ENCODE results near the gene PPP2R3B. TPM values are rescaled to one million over a fixed set of nuclear protein-coding genes. Genes with fewer than 3 reads are reported as not detected.
"Not testable (repeated sequence)": the region's sequence is repeated elsewhere in the genome, so short reads cannot be mapped to it uniquely, and the experiment has no call there.

PPP2R3B gene
- total RNA-seq, 1 donor from 2014 or later = 35.4 TPM

DNA sequence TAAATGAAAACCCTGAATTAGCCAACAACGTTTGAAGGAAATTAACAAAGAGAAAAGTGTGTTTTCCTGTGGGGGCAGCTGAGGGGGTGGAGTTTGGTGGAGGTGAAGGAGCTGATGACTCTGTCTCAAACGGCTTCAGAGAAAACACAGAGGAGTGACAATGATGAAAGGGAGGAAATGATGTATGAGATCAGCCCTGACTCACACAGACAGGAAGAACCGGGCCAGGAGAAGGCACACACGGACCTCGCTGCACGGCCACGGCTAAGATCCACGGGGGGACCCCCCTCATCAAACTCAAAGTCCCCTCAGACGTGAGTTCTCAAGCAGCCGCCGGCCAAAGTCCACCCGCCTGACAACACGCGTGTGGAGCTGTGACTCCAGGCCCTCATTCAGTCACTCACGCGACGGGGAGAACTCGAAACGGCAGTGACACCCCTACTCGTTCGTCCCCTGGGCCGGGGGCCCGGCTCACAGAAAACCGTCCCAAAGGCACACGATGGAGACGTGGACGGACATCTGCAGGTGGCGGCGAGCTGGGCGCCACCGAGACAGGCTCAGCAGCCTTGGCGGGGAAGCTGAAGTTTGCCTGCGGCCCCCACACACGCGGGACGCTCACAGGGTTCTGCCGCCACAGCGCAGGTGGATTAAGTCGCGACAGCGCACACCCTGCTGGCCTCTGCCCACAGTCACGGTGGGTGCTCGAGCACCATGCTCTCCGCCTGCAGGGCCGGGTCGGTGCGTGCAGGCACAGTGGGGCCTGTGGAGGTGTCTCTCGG lies 28.8 kb downstream of the PPP2R3B start:
- DNase-seq (ENCODE audit: low spot score) = no peak
- ATAC-seq = no peak
- intact Hi-C loops (cut with DNase I) = no loop called here

DNA sequence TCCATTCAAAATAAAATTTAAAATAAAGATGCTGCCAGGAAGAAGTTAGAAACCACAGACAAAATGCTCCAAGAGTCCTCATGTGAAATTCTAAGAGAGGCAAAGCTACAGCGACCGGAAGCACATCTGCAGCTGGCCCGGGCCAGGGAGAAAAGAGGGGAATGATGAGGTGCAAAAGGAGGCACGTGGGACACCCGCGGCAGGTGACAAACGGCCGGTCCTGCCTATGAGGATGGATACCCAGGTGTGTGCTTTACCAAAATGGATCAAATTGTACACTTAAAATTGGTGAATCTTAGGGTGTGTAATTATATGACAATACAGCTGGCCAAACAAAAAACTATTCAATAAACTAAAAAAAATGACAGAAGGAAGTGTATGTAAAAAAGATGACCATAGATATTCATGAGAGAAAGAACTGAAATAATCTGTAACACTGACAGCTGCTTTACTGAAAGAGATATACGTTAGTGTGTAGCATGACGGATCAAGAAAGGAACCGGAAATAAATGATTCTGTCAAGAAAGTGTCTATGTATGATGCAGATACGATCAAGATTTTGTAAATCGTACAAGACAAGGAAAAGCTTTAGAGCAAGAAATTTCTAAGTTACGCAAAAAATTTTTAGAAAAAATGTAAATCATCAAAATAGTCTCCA lies 29.5 kb downstream of the PPP2R3B start:
- ATAC-seq (no peak), DNase-seq (ENCODE audit: low spot score) (no peak)
- intact Hi-C loops (cut with DNase I) = no loop called here

DNA sequence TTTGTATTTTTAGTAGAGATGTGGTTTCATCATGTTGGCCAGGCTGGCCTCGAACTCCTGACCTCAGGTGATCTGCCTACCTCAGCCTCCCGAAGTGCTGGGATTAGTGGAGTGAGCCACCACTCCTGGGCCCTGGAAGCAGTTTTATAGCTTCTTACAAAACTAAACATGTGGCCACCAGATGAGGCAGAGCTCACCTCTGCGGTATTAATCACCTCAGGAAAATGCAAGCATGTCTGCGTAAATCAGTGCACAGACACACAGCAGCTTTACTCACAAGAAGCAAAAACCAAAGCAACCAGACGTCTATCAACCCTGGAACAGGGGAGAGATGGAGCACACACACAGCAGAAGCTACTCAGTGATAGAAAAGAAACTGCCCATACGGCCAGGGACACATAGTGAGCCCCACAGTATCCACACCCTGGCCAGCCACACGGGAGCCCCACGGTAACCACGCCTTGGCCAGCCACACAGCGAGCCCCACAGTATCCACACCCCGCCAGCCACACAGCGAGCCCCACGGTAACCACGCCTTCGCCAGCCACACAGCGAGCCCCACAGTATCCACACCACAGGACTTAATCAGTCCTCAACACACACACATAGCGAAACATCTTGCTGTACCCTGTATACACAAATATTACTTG lies 30.2 kb downstream of the PPP2R3B start:
- DNase-seq (ENCODE audit: low spot score) (no peak), ATAC-seq (no peak)
- intact Hi-C loops (cut with DNase I) = no loop called here

DNA sequence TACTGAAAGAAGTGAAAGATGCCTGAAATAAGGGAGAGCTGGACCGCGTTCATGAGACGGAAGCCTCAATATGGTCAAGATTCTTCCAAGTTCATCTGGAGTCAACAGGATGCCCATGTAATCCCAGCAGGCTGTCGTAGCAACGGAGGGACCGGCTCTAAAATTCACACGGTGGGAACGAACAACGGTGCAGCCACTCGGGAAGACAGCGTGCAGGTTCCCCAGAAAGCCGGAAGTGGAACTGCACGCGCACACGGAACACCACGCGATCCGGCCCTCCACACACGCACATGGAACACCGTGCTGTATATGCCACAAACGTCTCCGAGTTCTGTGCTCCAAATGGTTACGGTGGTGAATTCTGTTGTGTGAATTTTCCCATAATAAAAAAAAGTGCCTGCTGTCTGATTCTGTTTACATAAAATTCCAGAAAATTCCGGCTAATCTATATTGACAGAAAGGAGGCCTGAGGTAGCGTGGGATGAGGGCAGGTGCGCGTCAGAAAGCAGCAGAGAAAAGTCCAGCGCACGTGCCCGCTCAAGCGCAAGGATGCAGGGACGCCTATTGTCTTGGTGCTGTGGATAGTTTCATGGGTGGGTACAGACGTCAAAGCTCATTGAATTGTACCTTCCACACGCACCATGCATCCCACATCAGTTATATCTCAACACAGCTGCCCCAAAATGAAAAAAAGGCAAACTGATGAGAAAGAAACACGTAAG lies 31.2 kb downstream of the PPP2R3B start:
- no peak for ATAC-seq
- no peak for DNase-seq (ENCODE audit: low spot score)
- intact Hi-C loops (cut with DNase I) = no loop called here

DNA sequence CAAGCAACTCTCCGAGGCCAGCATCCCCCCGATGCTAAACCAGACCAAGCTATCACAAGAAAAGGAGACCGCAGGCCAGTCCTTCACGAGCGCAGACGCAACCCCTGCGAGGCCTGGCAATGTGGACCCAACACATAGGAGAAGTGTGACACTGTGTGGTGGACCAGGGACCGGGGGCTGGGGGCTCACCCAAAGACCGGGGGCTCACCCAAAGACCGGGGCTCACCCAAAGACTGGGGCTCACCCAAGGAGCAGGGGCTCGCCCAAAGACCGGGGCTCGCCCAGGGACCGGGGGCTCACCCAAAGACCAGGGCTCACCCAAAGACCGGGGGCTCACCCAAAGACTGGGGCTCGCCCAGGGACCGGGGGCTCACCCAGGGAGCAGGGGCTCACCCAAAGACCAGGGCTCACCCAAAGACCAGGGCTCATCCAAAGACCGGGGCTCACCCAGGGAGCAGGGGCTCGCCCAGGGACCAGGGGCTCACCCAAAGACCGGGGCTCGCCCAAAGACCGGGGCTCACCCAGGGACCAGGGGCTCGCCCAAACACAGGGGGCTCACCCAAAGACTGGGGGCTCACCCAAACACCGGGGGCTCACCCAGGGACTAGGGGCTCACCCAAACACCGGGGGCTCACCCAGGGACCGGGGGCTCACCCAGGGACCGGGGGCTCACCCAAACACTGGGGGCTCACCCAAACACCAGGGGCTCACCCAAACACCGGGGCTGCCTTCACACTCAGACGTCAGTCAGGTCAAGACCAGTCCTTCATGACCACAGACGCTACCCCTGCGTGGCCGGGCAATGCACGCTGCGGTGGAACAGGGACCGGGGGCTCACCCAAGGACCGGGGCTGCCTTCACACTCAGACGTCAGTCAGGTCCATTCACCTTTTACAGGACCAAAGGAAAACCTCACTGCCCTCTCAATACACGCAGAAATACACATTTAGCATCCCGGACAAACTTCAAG lies 32.9 kb downstream of the PPP2R3B start:
- DNase-seq (ENCODE audit: low spot score) (no peak), ATAC-seq (no peak)
- intact Hi-C loops (cut with DNase I) = no loop called here

DNA sequence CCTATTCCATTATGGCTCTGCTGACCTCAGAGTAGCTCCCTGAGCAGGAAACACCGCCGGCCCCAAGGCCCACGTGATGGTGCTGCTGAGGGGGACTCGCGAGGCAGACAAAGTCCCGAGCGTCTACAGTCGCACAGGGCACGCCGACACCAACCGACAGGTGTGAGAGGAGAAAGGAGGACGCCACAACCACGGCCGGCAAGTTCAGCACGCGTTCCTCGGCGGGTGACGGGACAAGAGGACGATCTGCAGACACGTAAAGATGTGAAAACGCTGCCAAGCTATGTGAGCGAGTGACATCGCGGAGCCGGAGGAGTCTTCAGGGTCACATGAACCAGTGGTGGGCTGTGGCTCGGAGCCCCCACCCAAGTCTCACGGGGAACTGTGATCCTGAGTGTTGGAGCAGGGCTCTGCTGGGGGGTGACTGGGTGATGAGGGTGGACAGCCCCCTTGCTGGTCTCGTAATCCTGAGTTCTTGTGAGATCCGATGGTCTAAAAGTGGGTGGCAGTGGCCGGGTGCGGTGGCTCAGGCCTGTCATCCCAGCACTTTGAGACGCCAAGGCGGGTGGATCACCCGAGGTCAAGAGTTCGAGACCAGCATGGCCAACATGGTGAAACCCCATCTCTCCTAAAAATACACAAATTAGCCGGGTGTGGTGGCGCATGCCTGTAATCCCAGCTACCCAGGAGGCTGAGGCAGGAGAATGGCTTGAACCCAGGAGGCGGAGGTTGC lies 34.0 kb downstream of the PPP2R3B start:
- intact Hi-C loops (cut with DNase I) = no loop called here
- DNase-seq (ENCODE audit: low spot score) (no peak), ATAC-seq (no peak)

DNA sequence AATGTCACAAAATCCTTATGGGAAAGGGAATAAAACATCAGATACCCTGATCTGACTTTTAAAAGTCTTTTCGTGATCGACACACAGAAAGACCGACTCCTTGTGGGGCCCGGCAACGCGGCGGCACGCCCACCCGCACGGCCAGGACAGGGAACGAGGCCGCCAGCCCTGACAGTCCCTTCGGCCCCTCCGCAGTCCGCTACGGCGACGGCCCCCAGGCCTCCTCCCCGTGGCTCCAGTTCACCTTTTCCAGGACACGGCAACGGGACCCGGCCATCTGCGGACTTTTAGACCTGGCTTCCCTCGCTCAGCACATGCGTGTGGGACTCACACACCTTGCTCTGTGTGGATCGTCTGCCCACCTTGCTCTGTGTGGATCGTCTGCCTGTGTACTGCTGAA lies 34.5 kb downstream of the PPP2R3B start:
- no peak for ATAC-seq
- no peak for DNase-seq (ENCODE audit: low spot score)
- intact Hi-C loops (cut with DNase I) = no loop called here

DNA sequence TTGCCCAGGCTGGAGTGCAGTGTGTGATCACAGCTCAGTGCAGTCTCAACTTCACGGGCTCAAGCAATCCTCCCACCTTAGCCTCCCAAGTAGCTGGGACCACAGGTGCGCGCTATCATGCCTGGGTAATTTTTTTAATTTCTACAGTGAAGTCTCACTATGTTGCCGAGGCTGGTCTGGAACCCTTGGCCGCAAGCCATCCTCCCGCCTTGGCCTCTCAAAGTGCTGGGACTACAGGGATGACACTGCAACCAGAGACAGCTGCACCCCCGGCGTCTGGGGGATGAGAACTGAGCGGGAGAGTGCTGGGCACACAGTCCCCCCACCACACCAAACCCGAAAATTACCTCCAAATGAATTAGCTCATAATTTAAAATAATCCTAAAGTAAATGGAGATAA lies 35.0 kb downstream of the PPP2R3B start:
- ATAC-seq (no peak), DNase-seq (ENCODE audit: low spot score) (no peak)
- intact Hi-C loops (cut with DNase I) = no loop called here

DNA sequence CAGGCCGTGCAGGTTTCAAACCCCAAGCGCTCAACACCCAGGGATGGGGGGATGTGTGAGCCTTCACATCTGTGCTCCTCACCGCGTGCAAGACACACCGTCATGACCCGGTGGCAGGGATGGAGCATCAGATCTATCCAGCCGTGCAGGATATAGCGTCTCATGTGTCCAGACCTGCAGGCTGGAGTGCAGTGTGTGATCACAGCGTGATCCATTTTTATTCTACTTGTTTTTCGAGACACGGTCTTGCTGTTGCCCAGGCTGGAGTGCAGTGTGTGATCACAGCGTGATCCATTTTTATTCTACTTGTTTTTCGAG lies 35.4 kb downstream of the PPP2R3B start:
- DNase-seq (ENCODE audit: low spot score); ATAC-seq; intact Hi-C loops (cut with DNase I): not testable (repeated sequence)

DNA sequence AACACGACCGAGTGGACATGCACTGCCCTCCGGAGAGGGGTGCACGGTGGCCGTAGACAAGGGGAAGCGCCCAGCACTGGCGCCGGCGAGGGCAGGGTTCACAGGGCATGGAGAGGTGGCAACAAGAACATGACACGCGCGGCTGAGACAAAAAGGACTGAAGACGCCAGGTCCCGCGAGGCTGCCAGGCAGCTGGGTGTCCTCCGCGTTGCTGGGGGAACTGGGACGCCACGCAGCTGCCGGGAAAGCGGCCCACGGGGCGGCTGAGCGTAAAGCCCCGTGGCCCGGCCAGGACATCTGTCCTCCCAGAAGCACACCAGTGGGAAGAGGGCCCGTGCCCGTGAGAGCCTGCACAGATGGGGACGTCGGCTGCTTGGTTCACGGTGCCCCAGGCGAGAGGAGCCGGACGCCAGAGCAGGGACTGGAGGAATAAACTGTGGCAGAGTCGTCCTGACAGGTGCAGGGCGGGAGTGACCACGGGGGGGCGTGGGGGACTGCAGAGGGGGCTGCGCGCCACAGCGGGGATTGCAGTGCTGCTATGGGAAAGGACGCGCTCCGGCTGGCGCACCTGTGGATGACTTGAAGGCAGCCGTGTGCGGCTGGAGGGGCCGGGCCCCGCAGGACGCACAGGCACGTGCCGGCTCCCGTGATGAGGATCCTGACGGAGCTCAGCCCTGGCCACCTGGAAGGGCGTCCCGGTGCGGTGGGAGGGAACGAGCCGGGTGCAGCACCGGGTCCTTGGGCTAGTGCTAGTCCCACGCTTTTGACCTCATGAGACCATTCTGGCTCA lies 36.0 kb downstream of the PPP2R3B start:
- intact Hi-C loops (cut with DNase I) = no loop called here
- ATAC-seq (no peak), DNase-seq (ENCODE audit: low spot score) (no peak)

DNA sequence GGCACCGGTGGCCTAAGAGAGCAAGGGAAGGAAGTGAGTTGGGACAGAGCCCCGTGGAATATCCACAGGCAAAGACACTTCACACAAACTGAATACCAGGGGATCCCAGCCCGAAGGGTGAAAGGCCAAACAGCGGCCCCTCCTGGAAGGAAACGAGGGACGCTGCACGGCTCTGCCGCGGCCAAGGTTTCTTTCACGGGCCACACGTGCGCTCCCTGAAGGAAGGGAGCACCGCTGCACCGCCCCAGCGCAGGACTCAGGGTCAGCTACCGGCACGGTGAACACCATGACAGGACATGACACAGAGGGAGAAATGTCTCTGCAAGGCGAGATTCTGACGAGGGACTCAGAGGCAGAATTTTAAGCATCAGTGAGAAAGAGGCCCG lies 36.6 kb downstream of the PPP2R3B start:
- intact Hi-C loops (cut with DNase I) = no loop called here
- DNase-seq (ENCODE audit: low spot score) (no peak), ATAC-seq (no peak)

DNA sequence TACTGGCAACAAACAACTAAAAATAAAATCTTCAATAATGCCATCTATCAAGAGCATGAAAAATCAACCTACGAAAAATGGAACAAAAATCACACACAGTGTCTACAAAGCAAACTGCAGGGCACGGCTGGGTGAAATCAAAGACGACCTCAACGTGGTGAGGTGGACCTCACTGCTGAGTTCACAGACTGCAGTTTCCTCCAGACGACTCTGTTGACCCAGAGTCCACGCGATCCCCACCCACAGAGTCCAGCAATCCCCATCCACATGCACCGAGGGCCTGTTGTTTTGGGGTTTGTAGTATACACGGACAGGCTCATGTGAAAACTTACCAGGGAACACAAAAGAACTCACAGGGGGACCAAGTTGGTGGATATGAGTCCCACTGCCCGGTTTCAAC lies 37.0 kb downstream of the PPP2R3B start:
- DNase-seq (ENCODE audit: low spot score) (no peak), ATAC-seq (no peak)
- intact Hi-C loops (cut with DNase I) = no loop called here

DNA sequence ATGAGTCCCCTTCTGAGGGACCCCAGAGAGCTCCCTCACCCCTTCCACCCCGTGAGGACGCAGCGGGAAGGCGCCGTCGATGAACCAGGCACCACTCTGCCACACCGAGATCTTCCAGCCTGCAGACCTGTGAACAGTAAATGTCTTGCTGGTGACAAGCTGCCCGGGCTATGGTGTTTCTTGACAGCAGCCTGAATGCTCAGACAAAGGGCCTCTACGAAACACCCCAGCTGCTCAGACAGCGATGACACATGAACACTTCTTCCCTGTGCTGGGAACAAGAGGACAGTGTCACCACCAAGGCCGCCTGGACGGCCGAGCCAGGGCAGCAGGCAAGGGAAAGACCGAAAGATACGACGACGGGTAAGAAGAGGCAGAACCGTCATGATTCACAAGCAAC lies 37.5 kb downstream of the PPP2R3B start:
- ATAC-seq = no peak
- no peak for DNase-seq (ENCODE audit: low spot score)
- intact Hi-C loops (cut with DNase I) = no loop called here

DNA sequence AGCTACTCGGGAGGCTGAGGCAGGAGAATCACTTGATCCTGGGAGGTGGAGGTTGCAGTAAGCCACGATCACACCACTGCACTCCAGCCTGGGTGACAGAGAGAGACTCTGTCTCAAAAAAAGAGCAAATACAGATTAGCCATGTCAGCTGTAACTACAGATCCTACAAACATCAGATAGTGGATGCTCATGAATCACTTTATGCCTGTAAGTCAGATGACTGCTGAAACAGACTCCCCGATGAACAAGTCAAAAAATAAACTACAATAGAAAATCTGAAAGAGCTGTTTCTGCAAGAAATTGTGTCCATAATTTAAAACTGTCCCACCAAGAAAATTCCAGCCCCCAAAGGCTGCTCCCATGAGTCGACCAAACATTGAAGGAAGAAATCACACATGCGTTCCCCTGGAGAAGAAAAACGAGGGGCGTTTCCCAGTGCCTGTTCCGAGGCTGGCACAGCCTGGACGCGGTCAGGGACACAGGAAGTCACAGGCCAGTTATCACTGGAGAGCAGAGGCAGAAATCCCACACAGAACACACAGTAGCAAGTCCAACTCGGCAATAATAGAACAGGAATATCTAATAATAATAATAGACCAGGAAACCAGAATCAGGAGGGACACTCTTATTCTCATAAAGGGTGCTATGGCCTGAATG lies 38.1 kb downstream of the PPP2R3B start:
- intact Hi-C loops (cut with DNase I) = no loop called here
- ATAC-seq (no peak), DNase-seq (ENCODE audit: low spot score) (no peak)

DNA sequence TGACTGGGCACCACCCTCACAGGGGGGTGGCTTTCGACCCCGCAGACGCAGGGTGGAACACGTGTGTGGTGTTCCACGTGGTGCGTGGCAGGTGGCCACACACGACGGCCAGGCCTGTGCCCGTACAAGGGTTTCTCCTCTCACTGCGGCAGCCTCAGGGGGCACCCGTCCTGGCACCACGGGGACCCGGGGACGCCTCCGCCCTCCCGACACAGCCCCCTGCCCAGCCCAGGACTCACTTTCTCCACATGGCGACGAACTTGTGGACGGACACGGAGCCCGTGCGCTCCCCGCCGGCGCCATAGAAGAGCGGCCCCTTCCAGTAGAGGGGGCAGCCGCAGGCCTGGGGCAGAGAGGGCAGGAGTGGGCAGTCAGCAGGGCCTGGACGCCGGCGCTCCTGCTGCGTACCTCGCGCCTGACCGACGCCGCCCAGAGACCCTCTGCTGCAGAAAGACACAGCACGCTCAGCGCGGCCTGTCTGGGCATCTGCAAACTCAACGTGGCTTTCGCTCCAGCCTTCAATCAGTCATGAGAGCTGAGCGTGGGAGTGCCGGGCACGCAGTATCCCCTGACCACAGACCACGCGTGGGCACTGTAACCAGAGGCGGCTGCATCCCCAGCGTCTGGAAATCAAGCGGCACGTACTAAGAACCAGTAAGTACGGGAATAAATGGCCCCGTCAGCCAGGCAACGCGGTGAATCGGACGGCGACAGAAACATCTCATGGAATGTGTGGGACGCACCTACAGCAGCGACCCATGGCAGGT lies 39.2 kb downstream of the PPP2R3B start:
- DNase-seq (ENCODE audit: low spot score) (no peak), ATAC-seq (no peak)
- intact Hi-C loops (cut with DNase I) = no loop called here

Measured in sciatic nerve (tissue), 2 donors.